Mammary epithelial cell (primary cell): Measurements from ENCODE around the gene C1S.
"Not testable (repeated sequence)": the region's sequence is repeated elsewhere in the genome, so short reads cannot be mapped to it uniquely, and the experiment has no call there.

Experiments
- CTCF ChIP-seq, 2 donors: IDR thresholded peaks in 1 of 2; conservative IDR thresholded peaks in 1 of 2; 2 replicates each; pipeline ENCODE4 v1.5.1; 2011 to 2012; ENCODE audit warnings: inconsistent platforms in 2 of 2, low read length in 2 of 2, mild to moderate bottlenecking in 2 of 2, control low read depth in 1 of 2, low read depth in 1 of 2; ENCODE audit not compliant: insufficient read depth in 1 of 2; ENCODE audit errors: extremely low read depth in 1 of 2
- EZH2 ChIP-seq: IDR thresholded peaks from 2 replicates; pipeline ENCODE4 v1.6.1; 2012; ENCODE audit warnings: low read length, inconsistent platforms, borderline replicate concordance

GRCh38 chr12:7107181-7107580 is 46.7 kb downstream of the C1S start:
- TF ChIP-seq CTCF (conservative IDR thresholded peaks at IDR 0.05 in 1 of 2, IDR thresholded peaks at IDR 0.05 in 1 of 2; ENCODE audit: extremely low read depth in 1 of 2, insufficient read depth in 1 of 2, low read depth in 1 of 2, low read length in 2 of 2); EZH2: not testable (repeated sequence)
